OCI-LY1 (cell line): ENCODE measurements around the gene PFN4.
"Not testable (repeated sequence)": the region's sequence is repeated elsewhere in the genome, so short reads cannot be mapped to it uniquely, and the experiment has no call there.

Source experiments
- CTCF ChIP-seq: fragments of 200-600 bp; sonication (generic), shearing (Covaris generic); IDR thresholded peaks from 2 replicates; pipeline ENCODE4 v1.5.1; 2017; ENCODE audit warnings: mild to moderate bottlenecking, antibody characterized with exemption, low read length, moderate library complexity, mixed read lengths
- EZH2 ChIP-seq: fragments of 200-600 bp; sonication (generic), shearing (Covaris generic); IDR thresholded peaks from 2 replicates; pipeline ENCODE4 v1.8.0; 2017; ENCODE audit warnings: borderline replicate concordance, mixed run types, mild to moderate bottlenecking, antibody characterized with exemption, low read length, moderate library complexity, mixed read lengths

- not testable (repeated sequence) for TF ChIP-seq CTCF, EZH2
Measured at GRCh38 chr2:24093270-24093669, 29.9 kb downstream of the PFN4 start.
